Measurements from ENCODE around the gene CMTM8.

The CMTM8 gene

GRCh38 chr3:32419742-32420125 lies 181.3 kb downstream of the CMTM8 start:
- DNase-seq, result no peak
